GM12878 (cell line): ENCODE measurements around the gene CST8. TPM values are rescaled to one million over a fixed set of nuclear protein-coding genes. Genes with fewer than 3 reads are reported as not detected.

Experiments
- ATAC-seq: fragments of 200-7000 bp; cut with Tn5 transposase; 3 replicates; pipeline ENCODE4 v1.9.1; 2020; ENCODE audit warnings: mild to moderate bottlenecking, moderate library complexity
- BruUV-seq: library from RNA; stranded (reverse); fragments of 400-500 nt; replicated peaks from 2 replicates; lab custom pipeline; 2021; lab: Mats Ljungman, UMichigan
- CTCF ChIA-PET: fragments of 300-600 bp; sonication (Branson Sonifier 250); formaldehyde crosslinking; extraction: SDS; loops from one replicate; lab custom pipeline; 2021; ENCODE audit warnings: inconsistent platforms; lab: Yijun Ruan, JAX
- POLR2A ChIA-PET: fragments of 350-600 bp; formaldehyde crosslinking; extraction: SDS; loops from one replicate; lab custom pipeline; 2021; ENCODE audit warnings: inconsistent platforms; lab: Charles Lee
- RAD21 ChIA-PET: fragments of 300-600 bp; sonication (Branson Sonifier 250); formaldehyde crosslinking; loops from one replicate; lab custom pipeline; 2023; ENCODE audit warnings: antibody characterized with exemption; ENCODE audit not compliant: unreplicated experiment; lab: Charles Lee
- SMC1A ChIA-PET: fragments of 300-600 bp; sonication (Branson Sonifier 250); formaldehyde crosslinking; loops from one replicate; lab custom pipeline; 2023; ENCODE audit not compliant: unreplicated experiment, uncharacterized antibody; lab: Charles Lee
- DNase-seq: peaks from one replicate; pipeline ENCODE4 v3.0.0-alpha.2; 2011; ENCODE audit warnings: low read depth, low spot score
- FAIRE-seq: peaks from 3 replicates; lab custom pipeline; 2011; peaks lifted over from hg19 to GRCh38; lab: Jason Lieb, UNC
- H2AFZ ChIP-seq: 2 replicates; pipeline ENCODE4 v1.6.0; 2011; ENCODE audit warnings: low read depth, low read length, control low read depth; ENCODE audit not compliant: control insufficient read depth
- H3K27ac ChIP-seq: 2 replicates; pipeline ENCODE4 v1.5.1; 2011; ENCODE audit warnings: control low read depth; ENCODE audit not compliant: control insufficient read depth, insufficient read depth
- H3K27me3 ChIP-seq, 2 experiments: replicated peaks in 1 of 2; 2 replicates each; pipeline versions ENCODE4 v1.6.0 to v1.6.1; 2011; ENCODE audit warnings: low read length in 1 of 2; ENCODE audit not compliant: control insufficient read depth in 2 of 2, insufficient read depth in 2 of 2
- H3K36me3 ChIP-seq, 2 experiments: 2 replicates each; pipeline ENCODE4 v1.5.1; 2011; ENCODE audit warnings: low read length in 1 of 2; ENCODE audit not compliant: control insufficient read depth in 2 of 2, insufficient read depth in 2 of 2
- H3K4me1 ChIP-seq: 2 replicates; pipeline ENCODE4 v1.6.1; 2011; ENCODE audit warnings: mild to moderate bottlenecking, low read length, moderate library complexity, mixed read lengths; ENCODE audit not compliant: control insufficient read depth, insufficient read depth
- H3K4me2 ChIP-seq: 2 replicates; pipeline ENCODE4 v1.6.0; 2011; ENCODE audit warnings: control low read depth; ENCODE audit not compliant: control insufficient read depth, insufficient read depth
- H3K4me3 ChIP-seq: fragments of 200-600 bp; sonication (generic); 2 replicates; pipeline ENCODE4 v1.5.1; 2016
- H3K79me2 ChIP-seq: 2 replicates; pipeline ENCODE4 v1.6.0; 2011; ENCODE audit warnings: low read length; ENCODE audit not compliant: control insufficient read depth, insufficient read depth
- H3K9ac ChIP-seq: 2 replicates; pipeline ENCODE4 v1.8.0; 2011; ENCODE audit warnings: low read length, control low read depth, mixed read lengths; ENCODE audit not compliant: control insufficient read depth, insufficient read depth
- H3K9me3 ChIP-seq: replicated peaks from 3 replicates; pipeline ENCODE4 v1.5.1; 2011; ENCODE audit warnings: mild to moderate bottlenecking, low read length; ENCODE audit not compliant: control insufficient read depth, insufficient read depth
- H4K20me1 ChIP-seq: 2 replicates; pipeline ENCODE4 v1.6.0; 2011; ENCODE audit not compliant: control insufficient read depth, insufficient read depth
- MYB ChIP-seq: fragments of 150-350 bp; IDR thresholded peaks from 2 replicates; pipeline ENCODE4 v1.6.1; 2014; ENCODE audit warnings: mild to moderate bottlenecking, low read depth, low read length, borderline replicate concordance
- SPI1 ChIP-seq: IDR thresholded peaks from 2 replicates; pipeline ENCODE4 v1.6.1; 2011; ENCODE audit warnings: low read depth, mild to moderate bottlenecking, low read length, moderate library complexity, borderline replicate concordance; ENCODE audit not compliant: insufficient read depth
- WGBS: methylation state at CpG from one replicate; pipeline ENCODE4 v1.1.6; 2016; ENCODE audit warnings: low lambda C conversion rate; ENCODE audit not compliant: insufficient replicate concordance, insufficient coverage; ENCODE audit errors: missing lambda C conversion rate; 5-methylcytosine and 5-hydroxymethylcytosine counted together
- in situ Hi-C: fragments of 300-500 bp; cut with MboI; formaldehyde crosslinking; loops from 9 replicates; pipeline ENCODE4 v1.14.3; 2018; ENCODE audit warnings: mixed read lengths
- intact Hi-C: fragments of 100-400 bp; cut with micrococcal nuclease; formaldehyde crosslinking; loops from one replicate; pipeline ENCODE4 v1.14.2; 2022; ENCODE audit not compliant: unreplicated experiment
- polyA plus RNA-seq, 11 experiments: library from polyadenylated mRNA; depleted of rRNA in 4 of 11; unstranded in 6 of 11; stranded (reverse) in 5 of 11; fragments of >200 nt; fragmentation: Nextera tagmentation in 4 of 11; fragmentation: Illumina TruSeq in 1 of 11; extraction: Ambion mirVana in 4 of 11; extraction: Trizol in 1 of 11; gene quantifications; 1 replicate in 1 of 11; 2 replicates in 10 of 11; pipeline versions ENCODE4 v1.2.1 to v1.2.3, GENCODE V29; 2011 to 2016; ENCODE audit warnings: inconsistent platforms in 2 of 11, missing spikeins in 2 of 11, low read depth in 1 of 11
- total RNA-seq, 4 experiments: library from RNA; depleted of rRNA in 3 of 4; stranded (reverse); fragments of >200 nt in 3 of 4; fragmentation: Illumina TruSeq in 1 of 4; extraction: Trizol in 1 of 4; gene quantifications; 2 replicates each; pipeline versions ENCODE4 v1.2.1 to v1.2.3, GENCODE V29; 2013 to 2021
- TF ChIP-seq, protein P1 (sequence below): fragments of 450-650 bp; IDR thresholded peaks from 2 replicates; pipeline ENCODE4 v1.6.1; 2016; ENCODE audit warnings: mild to moderate bottlenecking, moderate library complexity, borderline replicate concordance

Gene CST8
- total and polyA plus RNA-seq, 10 of the 15 experiments (the other 5 are each of a cell fraction or from before 2014, with no cell fraction given): not detected

DNA sequence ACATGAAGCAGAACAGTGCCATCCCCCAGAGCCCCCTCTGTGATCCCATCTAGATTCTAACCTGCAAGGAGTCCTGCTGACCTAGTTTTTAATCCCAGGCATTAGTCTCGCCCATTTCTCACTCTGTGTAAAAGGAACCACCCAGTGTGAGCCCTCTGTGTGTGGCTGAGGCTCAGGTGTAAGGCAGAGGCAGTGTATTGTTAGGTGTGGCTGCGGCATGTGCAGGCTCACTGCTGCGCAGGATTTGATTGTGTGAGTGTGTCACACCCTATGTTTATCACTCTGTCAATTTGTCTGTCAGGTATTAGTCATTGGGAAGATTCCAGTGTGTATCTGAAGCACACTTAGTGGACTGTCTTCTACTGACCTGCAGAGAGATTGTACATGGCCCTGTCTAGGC is 13.7 kb upstream of the CST8 start:
- Histone ChIP-seq H3K9me3 (no peaks in the 10 kb centered on the region; the same call in 2 of the 3 replicates), H3K79me2 (no peaks in the 10 kb centered on the region), H3K36me3 (no peaks in the 10 kb centered on the region), H2AFZ (no peak overlapping the region), H3K27me3 (no peaks in the 10 kb centered on the region), H3K4me1 (no peaks in the 10 kb centered on the region), H3K9ac (no peak overlapping the region), H3K27ac (no peak overlapping the region), H3K4me2 (no peak overlapping the region), H4K20me1 (no peaks in the 10 kb centered on the region), H3K4me3 (no peak overlapping the region)
- BruUV-seq: no TSS peak
- in situ Hi-C loops: loop anchor here (10.0 kb wide), 1 partner anchor 62 kb away; no protein-coding TSS in a partner anchor
- POLR2A ChIA-PET: no interaction called here
- SMC1A ChIA-PET: no interaction called here
- 43% methylated on average over 3 of the region's 3 CpGs for WGBS
- ATAC-seq (no peak), FAIRE-seq (no peak), DNase-seq (no peak)
- RAD21 ChIA-PET: no interaction called here
- TF ChIP-seq, protein P1, sequence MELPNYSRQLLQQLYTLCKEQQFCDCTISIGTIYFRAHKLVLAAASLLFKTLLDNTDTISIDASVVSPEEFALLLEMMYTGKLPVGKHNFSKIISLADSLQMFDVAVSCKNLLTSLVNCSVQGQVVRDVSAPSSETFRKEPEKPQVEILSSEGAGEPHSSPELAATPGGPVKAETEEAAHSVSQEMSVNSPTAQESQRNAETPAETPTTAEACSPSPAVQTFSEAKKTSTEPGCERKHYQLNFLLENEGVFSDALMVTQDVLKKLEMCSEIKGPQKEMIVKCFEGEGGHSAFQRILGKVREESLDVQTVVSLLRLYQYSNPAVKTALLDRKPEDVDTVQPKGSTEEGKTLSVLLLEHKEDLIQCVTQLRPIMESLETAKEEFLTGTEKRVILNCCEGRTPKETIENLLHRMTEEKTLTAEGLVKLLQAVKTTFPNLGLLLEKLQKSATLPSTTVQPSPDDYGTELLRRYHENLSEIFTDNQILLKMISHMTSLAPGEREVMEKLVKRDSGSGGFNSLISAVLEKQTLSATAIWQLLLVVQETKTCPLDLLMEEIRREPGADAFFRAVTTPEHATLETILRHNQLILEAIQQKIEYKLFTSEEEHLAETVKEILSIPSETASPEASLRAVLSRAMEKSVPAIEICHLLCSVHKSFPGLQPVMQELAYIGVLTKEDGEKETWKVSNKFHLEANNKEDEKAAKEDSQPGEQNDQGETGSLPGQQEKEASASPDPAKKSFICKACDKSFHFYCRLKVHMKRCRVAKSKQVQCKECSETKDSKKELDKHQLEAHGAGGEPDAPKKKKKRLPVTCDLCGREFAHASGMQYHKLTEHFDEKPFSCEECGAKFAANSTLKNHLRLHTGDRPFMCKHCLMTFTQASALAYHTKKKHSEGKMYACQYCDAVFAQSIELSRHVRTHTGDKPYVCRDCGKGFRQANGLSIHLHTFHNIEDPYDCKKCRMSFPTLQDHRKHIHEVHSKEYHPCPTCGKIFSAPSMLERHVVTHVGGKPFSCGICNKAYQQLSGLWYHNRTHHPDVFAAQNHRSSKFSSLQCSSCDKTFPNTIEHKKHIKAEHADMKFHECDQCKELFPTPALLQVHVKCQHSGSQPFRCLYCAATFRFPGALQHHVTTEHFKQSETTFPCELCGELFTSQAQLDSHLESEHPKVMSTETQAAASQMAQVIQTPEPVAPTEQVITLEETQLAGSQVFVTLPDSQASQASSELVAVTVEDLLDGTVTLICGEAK: no peak
- no peak for TF ChIP-seq SPI1
- no peak for TF ChIP-seq MYB
- CTCF ChIA-PET: no interaction called here
- intact Hi-C loops: no loop called here
